ENCODE measurements around the gene CFTR. TPM values are rescaled to one million over a fixed set of nuclear protein-coding genes. Genes with fewer than 3 reads are reported as not detected.

Gene CFTR
- total RNA-seq, 1 experiment from 2014 or later: 130 TPM

DNA sequence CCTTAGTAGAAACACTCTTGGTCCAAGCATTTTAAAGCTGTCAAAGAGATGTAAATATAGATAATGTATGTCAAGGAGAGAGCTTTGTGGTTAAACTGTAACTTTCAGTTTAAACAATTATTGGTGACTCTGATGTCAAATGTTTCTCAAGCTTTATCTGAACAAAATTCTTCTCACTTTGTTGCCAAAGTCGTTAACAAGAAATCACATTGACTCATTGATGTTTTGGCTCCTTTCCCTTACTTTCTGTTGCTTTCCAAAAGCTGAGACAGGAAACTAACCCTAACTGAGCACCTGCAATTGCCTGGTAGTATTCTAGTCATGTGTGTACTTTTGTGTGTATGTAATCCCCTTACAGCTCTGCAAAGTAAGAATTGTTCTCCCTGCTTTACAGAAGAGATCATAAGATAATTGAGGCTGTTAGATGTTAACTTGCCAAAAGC, 108.5 kb downstream of the CFTR start:
- Mint-ChIP-seq H3K9me3 (ENCODE audit: unreplicated experiment) (peaks cover 20% of the 10 kb centered on the region), H3K27ac (ENCODE audit: unreplicated experiment) (peak overlapping the region; percentile 37), H3K27me3 (ENCODE audit: insufficient read depth, unreplicated experiment) (no peaks in the 10 kb centered on the region), H3K36me3 (ENCODE audit: insufficient read depth, unreplicated experiment) (peaks cover 59% of the 10 kb centered on the region), H3K4me3 (ENCODE audit: unreplicated experiment) (peak overlapping the region; percentile 57), H3K4me1 (ENCODE audit: low read depth, unreplicated experiment) (peaks cover 51% of the 10 kb centered on the region)
- CTCF ChIA-PET: interaction anchor here (0.9 to 1.7 kb wide), 5 partner anchors 16 to 129 kb away, joined by 3 to 9 read pairs (median 3); no protein-coding TSS in a partner anchor
- intact Hi-C loops (cut with micrococcal nuclease; ENCODE audit: unreplicated experiment): loop anchor here (1.0 to 2.0 kb wide), 11 partner anchors 15 to 353 kb away; no protein-coding TSS in a partner anchor
- Histone ChIP-seq H3K36me3 (ENCODE audit: control insufficient read depth, insufficient read depth, low read length) (no peaks in the 10 kb centered on the region; the same call in 1 of the 2 replicates), H3K4me1 (peaks cover 69% of the 10 kb centered on the region), H3K27me3 (replicated peaks; ENCODE audit: control insufficient read depth, insufficient read depth, low read length) (no peaks in the 10 kb centered on the region), H3K9me3 (peaks cover 9% of the 10 kb centered on the region), H3K4me3 (ENCODE audit: low read depth, low read length) (no peak overlapping the region)
- TF ChIP-seq, protein P1, sequence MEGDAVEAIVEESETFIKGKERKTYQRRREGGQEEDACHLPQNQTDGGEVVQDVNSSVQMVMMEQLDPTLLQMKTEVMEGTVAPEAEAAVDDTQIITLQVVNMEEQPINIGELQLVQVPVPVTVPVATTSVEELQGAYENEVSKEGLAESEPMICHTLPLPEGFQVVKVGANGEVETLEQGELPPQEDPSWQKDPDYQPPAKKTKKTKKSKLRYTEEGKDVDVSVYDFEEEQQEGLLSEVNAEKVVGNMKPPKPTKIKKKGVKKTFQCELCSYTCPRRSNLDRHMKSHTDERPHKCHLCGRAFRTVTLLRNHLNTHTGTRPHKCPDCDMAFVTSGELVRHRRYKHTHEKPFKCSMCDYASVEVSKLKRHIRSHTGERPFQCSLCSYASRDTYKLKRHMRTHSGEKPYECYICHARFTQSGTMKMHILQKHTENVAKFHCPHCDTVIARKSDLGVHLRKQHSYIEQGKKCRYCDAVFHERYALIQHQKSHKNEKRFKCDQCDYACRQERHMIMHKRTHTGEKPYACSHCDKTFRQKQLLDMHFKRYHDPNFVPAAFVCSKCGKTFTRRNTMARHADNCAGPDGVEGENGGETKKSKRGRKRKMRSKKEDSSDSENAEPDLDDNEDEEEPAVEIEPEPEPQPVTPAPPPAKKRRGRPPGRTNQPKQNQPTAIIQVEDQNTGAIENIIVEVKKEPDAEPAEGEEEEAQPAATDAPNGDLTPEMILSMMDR (IDR thresholded peaks at IDR 0.05; ENCODE audit: insufficient read depth in 1 of 2, low read depth in 1 of 2, low read length in 1 of 2, severe bottlenecking in 1 of 2, unreplicated experiment in 1 of 2): no peak
- POLR2A ChIA-PET: interaction anchor here (1.5 kb wide), 1 partner anchor 71 kb away, joined by 6 read pairs; no protein-coding TSS in a partner anchor
- no TSS peak for BruUV-seq (replicated peaks)
- DNase-seq: peak; percentile 75 to 84

DNA sequence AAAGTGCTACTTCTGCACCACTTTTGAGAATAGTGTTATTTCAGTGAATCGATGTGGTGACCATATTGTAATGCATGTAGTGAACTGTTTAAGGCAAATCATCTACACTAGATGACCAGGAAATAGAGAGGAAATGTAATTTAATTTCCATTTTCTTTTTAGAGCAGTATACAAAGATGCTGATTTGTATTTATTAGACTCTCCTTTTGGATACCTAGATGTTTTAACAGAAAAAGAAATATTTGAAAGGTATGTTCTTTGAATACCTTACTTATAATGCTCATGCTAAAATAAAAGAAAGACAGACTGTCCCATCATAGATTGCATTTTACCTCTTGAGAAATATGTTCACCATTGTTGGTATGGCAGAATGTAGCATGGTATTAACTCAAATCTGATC, 110.4 kb downstream of the CFTR start:
- H3K36me3 ChIP-seq (ENCODE audit: control insufficient read depth, insufficient read depth, low read length): peaks cover 2% of the 10 kb centered on the region
- Mint-ChIP-seq H3K36me3 (ENCODE audit: insufficient read depth, unreplicated experiment) (peaks cover 52% of the 10 kb centered on the region), H3K27ac (ENCODE audit: unreplicated experiment) (no peak overlapping the region), H3K27me3 (ENCODE audit: insufficient read depth, unreplicated experiment) (no peaks in the 10 kb centered on the region), H3K4me3 (ENCODE audit: unreplicated experiment) (no peak overlapping the region), H3K4me1 (ENCODE audit: low read depth, unreplicated experiment) (peaks cover 34% of the 10 kb centered on the region), H3K9me3 (ENCODE audit: unreplicated experiment) (peaks cover 4% of the 10 kb centered on the region)
- DNase-seq: no peak
- H3K4me3 ChIP-seq (ENCODE audit: low read depth, low read length): no peak overlapping the region
- TF ChIP-seq, protein P1 (IDR thresholded peaks at IDR 0.05; ENCODE audit: insufficient read depth in 1 of 2, low read depth in 1 of 2, low read length in 1 of 2, severe bottlenecking in 1 of 2, unreplicated experiment in 1 of 2): no peak
- ChIA-PET CTCF (no interaction called here), POLR2A (no interaction called here)
- no peaks in the 10 kb centered on the region; the same call in 1 of the 2 replicates for H3K9me3 ChIP-seq
- H3K27me3 ChIP-seq (replicated peaks; ENCODE audit: control insufficient read depth, insufficient read depth, low read length): no peaks in the 10 kb centered on the region
- BruUV-seq (replicated peaks): no TSS peak
- intact Hi-C loops (cut with micrococcal nuclease; ENCODE audit: unreplicated experiment): no loop called here
- peaks cover 65% of the 10 kb centered on the region for H3K4me1 ChIP-seq

DNA sequence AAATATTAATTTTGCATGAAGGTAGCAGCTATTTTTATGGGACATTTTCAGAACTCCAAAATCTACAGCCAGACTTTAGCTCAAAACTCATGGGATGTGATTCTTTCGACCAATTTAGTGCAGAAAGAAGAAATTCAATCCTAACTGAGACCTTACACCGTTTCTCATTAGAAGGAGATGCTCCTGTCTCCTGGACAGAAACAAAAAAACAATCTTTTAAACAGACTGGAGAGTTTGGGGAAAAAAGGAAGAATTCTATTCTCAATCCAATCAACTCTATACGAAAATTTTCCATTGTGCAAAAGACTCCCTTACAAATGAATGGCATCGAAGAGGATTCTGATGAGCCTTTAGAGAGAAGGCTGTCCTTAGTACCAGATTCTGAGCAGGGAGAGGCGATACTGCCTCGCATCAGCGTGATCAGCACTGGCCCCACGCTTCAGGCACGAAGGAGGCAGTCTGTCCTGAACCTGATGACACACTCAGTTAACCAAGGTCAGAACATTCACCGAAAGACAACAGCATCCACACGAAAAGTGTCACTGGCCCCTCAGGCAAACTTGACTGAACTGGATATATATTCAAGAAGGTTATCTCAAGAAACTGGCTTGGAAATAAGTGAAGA, 112.3 kb downstream of the CFTR start:
- TSS peak; percentile 11 for BruUV-seq (replicated peaks)

More for the DNA sequence above, 112.3 kb downstream of the CFTR start:
- Mint-ChIP-seq H3K36me3 (ENCODE audit: insufficient read depth, unreplicated experiment) (peaks cover 50% of the 10 kb centered on the region), H3K9me3 (ENCODE audit: unreplicated experiment) (no peaks in the 10 kb centered on the region), H3K27me3 (ENCODE audit: insufficient read depth, unreplicated experiment) (no peaks in the 10 kb centered on the region), H3K27ac (ENCODE audit: unreplicated experiment) (no peak overlapping the region), H3K4me3 (ENCODE audit: unreplicated experiment) (no peak overlapping the region), H3K4me1 (ENCODE audit: low read depth, unreplicated experiment) (peaks cover 14% of the 10 kb centered on the region)
- TF ChIP-seq, protein P1 (IDR thresholded peaks at IDR 0.05; ENCODE audit: insufficient read depth in 1 of 2, low read depth in 1 of 2, low read length in 1 of 2, severe bottlenecking in 1 of 2, unreplicated experiment in 1 of 2): no peak
- CTCF ChIA-PET: no interaction called here
- POLR2A ChIA-PET: no interaction called here
- intact Hi-C loops (cut with micrococcal nuclease; ENCODE audit: unreplicated experiment): no loop called here
- peaks cover 3% of the 10 kb centered on the region for H3K36me3 ChIP-seq (ENCODE audit: control insufficient read depth, insufficient read depth, low read length)
- H3K4me3 ChIP-seq (ENCODE audit: low read depth, low read length): no peak overlapping the region
- no peaks in the 10 kb centered on the region; the same call in 1 of the 2 replicates for H3K9me3 ChIP-seq
- no peaks in the 10 kb centered on the region for H3K27me3 ChIP-seq (replicated peaks; ENCODE audit: control insufficient read depth, insufficient read depth, low read length)
- H3K4me1 ChIP-seq: peaks cover 48% of the 10 kb centered on the region
- DNase-seq: no peak
